ENCODE data around the gene MAB21L3.

Gene MAB21L3

GRCh38 chr1:116153692-116154031 lies 42.5 kb downstream of the MAB21L3 start:
- Histone ChIP-seq H3K27ac (ENCODE audit: low read depth, low read length) (no peak overlapping the region), H3K27me3 (ENCODE audit: control insufficient read depth, insufficient read depth, low read length) (peaks cover 13% of the 10 kb centered on the region), H3K9me3 (ENCODE audit: control insufficient read depth, insufficient read depth, low read length) (no peaks in the 10 kb centered on the region), H3K4me3 (ENCODE audit: low read depth, low read length) (no peak overlapping the region), H3K9ac (ENCODE audit: low read depth, low read length) (no peak overlapping the region), H3K36me3 (ENCODE audit: control insufficient read depth, insufficient read depth, low read length) (no peaks in the 10 kb centered on the region), H3K4me1 (ENCODE audit: control insufficient read depth, insufficient read depth, low read length) (no peaks in the 10 kb centered on the region)

- H3K4me1 ChIP-seq (ENCODE audit: control insufficient read depth, insufficient read depth, low read length): no peaks in the 10 kb centered on the region
- H3K36me3 ChIP-seq (ENCODE audit: control insufficient read depth, insufficient read depth, low read length): no peaks in the 10 kb centered on the region
- H3K4me3 ChIP-seq (ENCODE audit: low read depth, low read length): no peak overlapping the region
- H3K9me3 ChIP-seq (ENCODE audit: control insufficient read depth, insufficient read depth, low read length): no peaks in the 10 kb centered on the region
- H3K9ac ChIP-seq (ENCODE audit: low read depth, low read length): no peak overlapping the region
- no peak overlapping the region for H3K27ac ChIP-seq (ENCODE audit: low read depth, low read length)
- peaks cover 13% of the 10 kb centered on the region for H3K27me3 ChIP-seq (ENCODE audit: control insufficient read depth, insufficient read depth, low read length)
These were observed 43.3 kb downstream of the MAB21L3 start for GRCh38 chr1:116154536-116154935.

GRCh38 chr1:116157096-116157495 lies 45.9 kb downstream of the MAB21L3 start:
- Histone ChIP-seq H3K27ac (ENCODE audit: low read depth, low read length) (no peak overlapping the region), H3K9ac (ENCODE audit: low read depth, low read length) (no peak overlapping the region), H3K9me3 (ENCODE audit: control insufficient read depth, insufficient read depth, low read length) (no peaks in the 10 kb centered on the region), H3K4me1 (ENCODE audit: control insufficient read depth, insufficient read depth, low read length) (no peaks in the 10 kb centered on the region), H3K4me3 (ENCODE audit: low read depth, low read length) (no peak overlapping the region), H3K27me3 (ENCODE audit: control insufficient read depth, insufficient read depth, low read length) (peaks cover 3% of the 10 kb centered on the region; the same call in 1 of the 2 replicates), H3K36me3 (ENCODE audit: control insufficient read depth, insufficient read depth, low read length) (no peaks in the 10 kb centered on the region)

GRCh38 chr1:116159177-116159576 lies 48.0 kb downstream of the MAB21L3 start:
- H3K36me3 ChIP-seq (ENCODE audit: control insufficient read depth, insufficient read depth, low read length): no peaks in the 10 kb centered on the region
- H3K9me3 ChIP-seq (ENCODE audit: control insufficient read depth, insufficient read depth, low read length): no peaks in the 10 kb centered on the region
- H3K9ac ChIP-seq (ENCODE audit: low read depth, low read length): no peak overlapping the region

GRCh38 chr1:116159611-116160010 lies 48.4 kb downstream of the MAB21L3 start:
- H3K4me1 ChIP-seq (ENCODE audit: control insufficient read depth, insufficient read depth, low read length): no peaks in the 10 kb centered on the region
- no peak overlapping the region for H3K9ac ChIP-seq (ENCODE audit: low read depth, low read length)
- no peaks in the 10 kb centered on the region for H3K36me3 ChIP-seq (ENCODE audit: control insufficient read depth, insufficient read depth, low read length)
- no peaks in the 10 kb centered on the region for H3K9me3 ChIP-seq (ENCODE audit: control insufficient read depth, insufficient read depth, low read length)
- H3K4me3 ChIP-seq (ENCODE audit: low read depth, low read length): no peak overlapping the region
- no peak overlapping the region for H3K27ac ChIP-seq (ENCODE audit: low read depth, low read length)
- peaks cover 3% of the 10 kb centered on the region; the same call in 1 of the 2 replicates for H3K27me3 ChIP-seq (ENCODE audit: control insufficient read depth, insufficient read depth, low read length)

More at GRCh38 chr1:116159177-116159576, 48.0 kb downstream of the MAB21L3 start:
- H3K27me3 ChIP-seq (ENCODE audit: control insufficient read depth, insufficient read depth, low read length): peaks cover 3% of the 10 kb centered on the region; the same call in 1 of the 2 replicates
- no peak overlapping the region for H3K27ac ChIP-seq (ENCODE audit: low read depth, low read length)
- H3K4me3 ChIP-seq (ENCODE audit: low read depth, low read length): no peak overlapping the region
- H3K4me1 ChIP-seq (ENCODE audit: control insufficient read depth, insufficient read depth, low read length): no peaks in the 10 kb centered on the region

- Histone ChIP-seq H3K9ac (ENCODE audit: low read depth, low read length) (no peak overlapping the region), H3K27ac (ENCODE audit: low read depth, low read length) (no peak overlapping the region), H3K9me3 (ENCODE audit: control insufficient read depth, insufficient read depth, low read length) (no peaks in the 10 kb centered on the region), H3K4me1 (ENCODE audit: control insufficient read depth, insufficient read depth, low read length) (no peaks in the 10 kb centered on the region), H3K4me3 (ENCODE audit: low read depth, low read length) (no peak overlapping the region), H3K36me3 (ENCODE audit: control insufficient read depth, insufficient read depth, low read length) (no peaks in the 10 kb centered on the region), H3K27me3 (ENCODE audit: control insufficient read depth, insufficient read depth, low read length) (peaks cover 12% of the 10 kb centered on the region; the same call in 1 of the 2 replicates)
These were observed 50.2 kb downstream of the MAB21L3 start for GRCh38 chr1:116161390-116161789.

GRCh38 chr1:116161877-116162390 lies 50.7 kb downstream of the MAB21L3 start:
- H3K36me3 ChIP-seq (ENCODE audit: control insufficient read depth, insufficient read depth, low read length): no peaks in the 10 kb centered on the region
- H3K9ac ChIP-seq (ENCODE audit: low read depth, low read length): no peak overlapping the region
- no peaks in the 10 kb centered on the region for H3K9me3 ChIP-seq (ENCODE audit: control insufficient read depth, insufficient read depth, low read length)
- peaks cover 14% of the 10 kb centered on the region for H3K27me3 ChIP-seq (ENCODE audit: control insufficient read depth, insufficient read depth, low read length)
- no peak overlapping the region for H3K27ac ChIP-seq (ENCODE audit: low read depth, low read length)
- peaks cover under 1% of the 10 kb centered on the region; the same call in 1 of the 2 replicates for H3K4me1 ChIP-seq (ENCODE audit: control insufficient read depth, insufficient read depth, low read length)
- no peak overlapping the region for H3K4me3 ChIP-seq (ENCODE audit: low read depth, low read length)

GRCh38 chr1:116163533-116163932 lies 52.3 kb downstream of the MAB21L3 start:
- Histone ChIP-seq H3K27ac (ENCODE audit: low read depth, low read length) (no peak overlapping the region), H3K4me1 (ENCODE audit: control insufficient read depth, insufficient read depth, low read length) (peaks cover 13% of the 10 kb centered on the region)

GRCh38 chr1:116164150-116164549 lies 53.0 kb downstream of the MAB21L3 start:
- Histone ChIP-seq H3K9ac (ENCODE audit: low read depth, low read length) (no peak overlapping the region), H3K27me3 (ENCODE audit: control insufficient read depth, insufficient read depth, low read length) (peaks cover 31% of the 10 kb centered on the region), H3K36me3 (ENCODE audit: control insufficient read depth, insufficient read depth, low read length) (no peaks in the 10 kb centered on the region), H3K4me3 (ENCODE audit: low read depth, low read length) (no peak overlapping the region), H3K4me1 (ENCODE audit: control insufficient read depth, insufficient read depth, low read length) (peaks cover 19% of the 10 kb centered on the region), H3K27ac (ENCODE audit: low read depth, low read length) (no peak overlapping the region), H3K9me3 (ENCODE audit: control insufficient read depth, insufficient read depth, low read length) (no peaks in the 10 kb centered on the region)

More at GRCh38 chr1:116163533-116163932, 52.3 kb downstream of the MAB21L3 start:
- peaks cover 25% of the 10 kb centered on the region for H3K27me3 ChIP-seq (ENCODE audit: control insufficient read depth, insufficient read depth, low read length)
- H3K36me3 ChIP-seq (ENCODE audit: control insufficient read depth, insufficient read depth, low read length): no peaks in the 10 kb centered on the region
- H3K9me3 ChIP-seq (ENCODE audit: control insufficient read depth, insufficient read depth, low read length): no peaks in the 10 kb centered on the region
- H3K4me3 ChIP-seq (ENCODE audit: low read depth, low read length): no peak overlapping the region
- no peak overlapping the region for H3K9ac ChIP-seq (ENCODE audit: low read depth, low read length)

- H3K27ac ChIP-seq (ENCODE audit: low read depth, low read length): no peak overlapping the region
- H3K36me3 ChIP-seq (ENCODE audit: control insufficient read depth, insufficient read depth, low read length): no peaks in the 10 kb centered on the region
- peaks cover 38% of the 10 kb centered on the region for H3K27me3 ChIP-seq (ENCODE audit: control insufficient read depth, insufficient read depth, low read length)
- H3K4me3 ChIP-seq (ENCODE audit: low read depth, low read length): no peak overlapping the region
- H3K9ac ChIP-seq (ENCODE audit: low read depth, low read length): no peak overlapping the region
- H3K4me1 ChIP-seq (ENCODE audit: control insufficient read depth, insufficient read depth, low read length): peaks cover 19% of the 10 kb centered on the region
- H3K9me3 ChIP-seq (ENCODE audit: control insufficient read depth, insufficient read depth, low read length): no peaks in the 10 kb centered on the region
These were observed 53.6 kb downstream of the MAB21L3 start for GRCh38 chr1:116164604-116165368.

- Histone ChIP-seq H3K4me1 (ENCODE audit: control insufficient read depth, insufficient read depth, low read length) (peaks cover 19% of the 10 kb centered on the region), H3K36me3 (ENCODE audit: control insufficient read depth, insufficient read depth, low read length) (no peaks in the 10 kb centered on the region), H3K27me3 (ENCODE audit: control insufficient read depth, insufficient read depth, low read length) (peaks cover 38% of the 10 kb centered on the region), H3K4me3 (ENCODE audit: low read depth, low read length) (no peak overlapping the region), H3K27ac (ENCODE audit: low read depth, low read length) (no peak overlapping the region), H3K9me3 (ENCODE audit: control insufficient read depth, insufficient read depth, low read length) (no peaks in the 10 kb centered on the region), H3K9ac (ENCODE audit: low read depth, low read length) (no peak overlapping the region)
These were observed 54.4 kb downstream of the MAB21L3 start for GRCh38 chr1:116165572-116165971.
